ENCODE data around the gene INTS1.

INTS1 gene

DNA sequence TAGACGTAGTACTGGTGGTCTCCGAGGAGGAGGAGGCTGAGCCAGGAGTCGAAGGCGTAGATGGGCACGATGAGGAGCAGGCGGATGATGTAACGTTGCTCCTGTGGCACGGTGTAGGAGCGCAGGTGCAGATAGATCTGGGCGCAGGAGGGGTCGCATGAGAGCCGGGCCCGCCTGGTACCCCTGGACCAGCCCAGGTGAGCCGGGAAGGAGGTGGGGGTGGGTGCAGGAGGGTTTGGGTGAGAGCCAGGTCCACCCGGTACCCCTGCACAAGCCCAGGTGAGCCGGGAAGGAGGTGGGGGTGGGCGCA, 46.6 kb upstream of the INTS1 start:
- H3K27ac ChIP-seq (ENCODE audit: low read length), result no peak overlapping the region
- TF ChIP-seq, protein P1, sequence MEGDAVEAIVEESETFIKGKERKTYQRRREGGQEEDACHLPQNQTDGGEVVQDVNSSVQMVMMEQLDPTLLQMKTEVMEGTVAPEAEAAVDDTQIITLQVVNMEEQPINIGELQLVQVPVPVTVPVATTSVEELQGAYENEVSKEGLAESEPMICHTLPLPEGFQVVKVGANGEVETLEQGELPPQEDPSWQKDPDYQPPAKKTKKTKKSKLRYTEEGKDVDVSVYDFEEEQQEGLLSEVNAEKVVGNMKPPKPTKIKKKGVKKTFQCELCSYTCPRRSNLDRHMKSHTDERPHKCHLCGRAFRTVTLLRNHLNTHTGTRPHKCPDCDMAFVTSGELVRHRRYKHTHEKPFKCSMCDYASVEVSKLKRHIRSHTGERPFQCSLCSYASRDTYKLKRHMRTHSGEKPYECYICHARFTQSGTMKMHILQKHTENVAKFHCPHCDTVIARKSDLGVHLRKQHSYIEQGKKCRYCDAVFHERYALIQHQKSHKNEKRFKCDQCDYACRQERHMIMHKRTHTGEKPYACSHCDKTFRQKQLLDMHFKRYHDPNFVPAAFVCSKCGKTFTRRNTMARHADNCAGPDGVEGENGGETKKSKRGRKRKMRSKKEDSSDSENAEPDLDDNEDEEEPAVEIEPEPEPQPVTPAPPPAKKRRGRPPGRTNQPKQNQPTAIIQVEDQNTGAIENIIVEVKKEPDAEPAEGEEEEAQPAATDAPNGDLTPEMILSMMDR (IDR thresholded peaks at IDR 0.05; ENCODE audit: low read length), result no peak
- TF ChIP-seq EZH2 (optimal IDR thresholded peaks at IDR 0.05; ENCODE audit: low read depth, low read length), result no peak
- TF ChIP-seq EZH2phosphoT487 (IDR thresholded peaks at IDR 0.05; ENCODE audit: low read length), result no peak

DNA sequence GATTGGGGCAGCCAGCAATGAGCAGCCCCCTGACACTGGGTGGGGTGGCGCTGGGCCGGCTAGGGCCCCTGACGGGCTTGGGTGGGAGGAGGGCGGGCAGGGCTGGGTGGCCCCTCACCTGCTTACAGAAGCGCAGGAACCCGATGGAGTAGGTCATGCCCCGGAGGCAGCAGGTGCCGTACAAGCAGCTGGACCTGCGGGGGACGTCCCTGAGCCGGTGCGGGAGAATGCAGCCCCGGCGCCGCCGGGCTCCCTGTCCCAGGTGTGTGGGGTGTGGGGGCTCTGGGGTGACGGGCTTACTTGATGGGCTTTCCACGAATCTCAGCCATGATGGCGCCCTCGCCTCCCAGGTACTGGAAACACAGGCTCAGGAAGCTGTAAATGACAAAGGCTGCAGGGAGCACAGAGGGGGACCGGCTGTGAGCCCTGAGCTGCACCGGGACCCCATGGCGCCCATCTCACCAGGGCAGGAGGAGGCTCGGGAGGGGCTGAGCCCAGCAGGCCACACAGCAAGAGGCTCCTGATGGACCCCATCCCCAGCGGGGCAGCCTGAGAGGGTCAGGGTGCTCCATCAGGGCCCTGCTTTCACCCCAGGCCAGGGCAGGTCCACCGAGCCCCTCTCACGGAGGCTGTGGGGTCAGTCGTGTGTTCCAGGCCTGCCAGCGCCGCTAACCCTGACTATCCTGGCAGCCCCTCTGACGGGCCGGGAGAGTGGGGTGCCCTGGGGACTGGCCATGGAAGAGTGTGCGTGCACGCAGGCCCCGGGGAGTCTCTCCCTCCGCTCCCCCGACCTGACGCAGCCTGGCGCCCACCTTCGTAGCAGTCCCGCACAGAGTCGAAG, 46.0 kb upstream of the INTS1 start:
- H4K20me1 ChIP-seq (ENCODE audit: insufficient read depth, low read length), result no peaks in the 10 kb centered on the region
- no peak overlapping the region for H2AFZ ChIP-seq (ENCODE audit: low read length)
- H3K4me1 ChIP-seq (ENCODE audit: low read length), result no peaks in the 10 kb centered on the region
- H3K9ac ChIP-seq (ENCODE audit: low read length), result no peak overlapping the region
- no peak overlapping the region for H3K27ac ChIP-seq (ENCODE audit: low read length)
- H3K79me2 ChIP-seq (ENCODE audit: low read length), result no peaks in the 10 kb centered on the region
- no peaks in the 10 kb centered on the region for H3K9me2 ChIP-seq (replicated peaks; ENCODE audit: insufficient read depth, low read length)
- H3K4me2 ChIP-seq (ENCODE audit: low read depth, low read length), result no peak overlapping the region
- H3K27me3 ChIP-seq (replicated peaks; ENCODE audit: insufficient read depth, low read length), result peaks cover 41% of the 10 kb centered on the region
- no peaks in the 10 kb centered on the region for H3K9me3 ChIP-seq (replicated peaks; ENCODE audit: insufficient read depth, low read length)
- DNase-seq, result no peak
- H3F3A ChIP-seq (ENCODE audit: insufficient read depth, low read length), result no peaks in the 10 kb centered on the region
- TF ChIP-seq EZH2 (optimal IDR thresholded peaks at IDR 0.05; ENCODE audit: low read depth, low read length), result no peak
- no peaks in the 10 kb centered on the region for H3K36me3 ChIP-seq (replicated peaks; ENCODE audit: insufficient read depth, low read length)
- H3K4me3 ChIP-seq (ENCODE audit: low read length), result no peak overlapping the region

More for the DNA sequence above, 46.6 kb upstream of the INTS1 start:
- Histone ChIP-seq H3K79me2 (ENCODE audit: low read length) (no peaks in the 10 kb centered on the region), H3K36me3 (replicated peaks; ENCODE audit: insufficient read depth, low read length) (no peaks in the 10 kb centered on the region), H3K9me3 (replicated peaks; ENCODE audit: insufficient read depth, low read length) (no peaks in the 10 kb centered on the region), H2AFZ (ENCODE audit: low read length) (no peak overlapping the region), H3K9me2 (replicated peaks; ENCODE audit: insufficient read depth, low read length) (no peaks in the 10 kb centered on the region), H4K20me1 (ENCODE audit: insufficient read depth, low read length) (no peaks in the 10 kb centered on the region), H3K9ac (ENCODE audit: low read length) (no peak overlapping the region), H3K27me3 (replicated peaks; ENCODE audit: insufficient read depth, low read length) (peaks cover 42% of the 10 kb centered on the region), H3K4me1 (ENCODE audit: low read length) (peaks cover 2% of the 10 kb centered on the region), H3K4me3 (ENCODE audit: low read length) (no peak overlapping the region), H3F3A (ENCODE audit: insufficient read depth, low read length) (no peaks in the 10 kb centered on the region), H3K4me2 (ENCODE audit: low read depth, low read length) (no peak overlapping the region)
- no peak for DNase-seq

DNA sequence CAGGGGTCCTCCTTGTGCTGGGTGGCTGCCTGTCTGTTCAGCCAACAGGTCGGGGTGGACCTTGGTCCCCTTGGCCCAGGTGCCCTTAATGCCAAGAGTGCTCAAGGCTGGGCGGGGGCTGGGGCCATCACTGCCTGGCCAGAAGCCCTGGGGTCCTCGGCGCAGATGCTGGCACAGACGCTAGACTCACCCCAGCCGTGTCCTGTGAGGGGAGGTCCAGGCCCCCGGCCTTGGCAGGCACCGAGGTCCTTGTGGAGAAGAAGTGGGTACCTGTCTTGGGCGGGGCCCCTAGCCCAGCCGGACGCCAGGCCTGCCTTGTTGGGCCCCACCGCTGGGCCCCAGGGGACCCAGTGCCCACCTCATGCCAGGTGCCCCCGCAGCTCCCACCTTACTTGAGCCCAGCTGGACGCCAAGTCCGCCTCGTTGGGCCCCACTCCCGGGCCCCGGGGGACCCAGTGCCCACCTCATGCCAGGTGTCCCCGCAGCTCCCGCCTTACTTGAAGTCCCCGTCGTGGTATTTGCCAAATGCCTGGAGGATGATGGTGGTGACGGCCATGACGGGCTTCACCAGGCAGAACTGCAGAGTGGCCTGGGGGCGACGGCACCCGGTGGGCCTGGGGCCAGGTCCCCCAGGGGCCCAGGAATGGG, 45.3 kb upstream of the INTS1 start:
- TF ChIP-seq EZH2phosphoT487 (IDR thresholded peaks at IDR 0.05; ENCODE audit: low read length) (no peak), EZH2 (optimal IDR thresholded peaks at IDR 0.05; ENCODE audit: low read depth, low read length) (no peak)
- TF ChIP-seq, protein P1 (IDR thresholded peaks at IDR 0.05; ENCODE audit: low read length), result no peak
- no peak overlapping the region for H3K27ac ChIP-seq (ENCODE audit: low read length)
- no peak overlapping the region for H2AFZ ChIP-seq (ENCODE audit: low read length)
- no peaks in the 10 kb centered on the region for H3K36me3 ChIP-seq (replicated peaks; ENCODE audit: insufficient read depth, low read length)
- no peak overlapping the region for H3K4me3 ChIP-seq (ENCODE audit: low read length)
- no peaks in the 10 kb centered on the region for H3K4me1 ChIP-seq (ENCODE audit: low read length)
- no peak for DNase-seq
- no peaks in the 10 kb centered on the region for H3K79me2 ChIP-seq (ENCODE audit: low read length)
- H3K4me2 ChIP-seq (ENCODE audit: low read depth, low read length), result no peak overlapping the region
- H3F3A ChIP-seq (ENCODE audit: insufficient read depth, low read length), result no peaks in the 10 kb centered on the region
- peaks cover 34% of the 10 kb centered on the region for H3K27me3 ChIP-seq (replicated peaks; ENCODE audit: insufficient read depth, low read length)
- H3K9me3 ChIP-seq (replicated peaks; ENCODE audit: insufficient read depth, low read length), result no peaks in the 10 kb centered on the region
- H4K20me1 ChIP-seq (ENCODE audit: insufficient read depth, low read length), result no peaks in the 10 kb centered on the region
- no peaks in the 10 kb centered on the region for H3K9me2 ChIP-seq (replicated peaks; ENCODE audit: insufficient read depth, low read length)
- no peak overlapping the region for H3K9ac ChIP-seq (ENCODE audit: low read length)

DNA sequence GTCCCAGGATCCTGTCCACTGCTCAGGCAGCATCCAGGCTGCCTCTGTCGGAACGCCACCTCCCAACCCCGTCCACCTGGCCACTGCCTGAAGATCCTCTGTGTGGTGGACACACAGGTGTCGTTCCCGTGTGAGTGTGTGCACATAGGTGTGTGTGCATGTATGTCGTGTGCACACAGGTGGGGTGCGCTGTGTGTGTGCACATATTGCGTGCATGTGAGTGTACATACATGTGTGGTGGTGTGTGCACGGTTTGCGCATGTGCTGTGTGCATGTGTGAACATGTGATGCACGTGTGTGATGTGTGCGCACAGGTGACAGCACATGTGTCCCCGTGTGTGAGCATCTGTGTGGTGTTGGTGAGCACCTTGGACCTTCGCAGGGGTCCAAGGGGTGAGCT, 44.8 kb upstream of the INTS1 start:
- Histone ChIP-seq H3K79me2 (ENCODE audit: low read length) (no peaks in the 10 kb centered on the region), H3K27me3 (replicated peaks; ENCODE audit: insufficient read depth, low read length) (peaks cover 32% of the 10 kb centered on the region), H3K36me3 (replicated peaks; ENCODE audit: insufficient read depth, low read length) (no peaks in the 10 kb centered on the region), H3K9me2 (replicated peaks; ENCODE audit: insufficient read depth, low read length) (no peaks in the 10 kb centered on the region), H3K9me3 (replicated peaks; ENCODE audit: insufficient read depth, low read length) (no peaks in the 10 kb centered on the region), H3K4me1 (ENCODE audit: low read length) (no peaks in the 10 kb centered on the region), H3K4me2 (ENCODE audit: low read depth, low read length) (no peak overlapping the region), H3K27ac (ENCODE audit: low read length) (no peak overlapping the region), H3K4me3 (ENCODE audit: low read length) (no peak overlapping the region), H3F3A (ENCODE audit: insufficient read depth, low read length) (no peaks in the 10 kb centered on the region), H2AFZ (ENCODE audit: low read length) (no peak overlapping the region), H4K20me1 (ENCODE audit: insufficient read depth, low read length) (no peaks in the 10 kb centered on the region), H3K9ac (ENCODE audit: low read length) (no peak overlapping the region)
- TF ChIP-seq EZH2phosphoT487 (IDR thresholded peaks at IDR 0.05; ENCODE audit: low read length) (no peak), EZH2 (optimal IDR thresholded peaks at IDR 0.05; ENCODE audit: low read depth, low read length) (no peak)
- TF ChIP-seq, protein P1 (IDR thresholded peaks at IDR 0.05; ENCODE audit: low read length), result no peak
- no peak for DNase-seq

All from MM.1S (cell line).